Activated CD4-positive, alpha-beta T cell treated with anti-CD3 and anti-CD28 coated beads, Interleukin-2, amount 50 U/mL, for 24 hours (primary cell): Measurements from ENCODE around the gene ERMARD.
"Not testable (repeated sequence)": the region's sequence is repeated elsewhere in the genome, so short reads cannot be mapped to it uniquely, and the experiment has no call there.

ENCODE experiments used
- DNase-seq, 2 donors: peaks; one replicate each; pipeline ENCODE4 v3.0.0-alpha.2; 2020; ENCODE audit warnings: low read depth in 1 of 2, low spot score in 1 of 2

ERMARD gene

DNA sequence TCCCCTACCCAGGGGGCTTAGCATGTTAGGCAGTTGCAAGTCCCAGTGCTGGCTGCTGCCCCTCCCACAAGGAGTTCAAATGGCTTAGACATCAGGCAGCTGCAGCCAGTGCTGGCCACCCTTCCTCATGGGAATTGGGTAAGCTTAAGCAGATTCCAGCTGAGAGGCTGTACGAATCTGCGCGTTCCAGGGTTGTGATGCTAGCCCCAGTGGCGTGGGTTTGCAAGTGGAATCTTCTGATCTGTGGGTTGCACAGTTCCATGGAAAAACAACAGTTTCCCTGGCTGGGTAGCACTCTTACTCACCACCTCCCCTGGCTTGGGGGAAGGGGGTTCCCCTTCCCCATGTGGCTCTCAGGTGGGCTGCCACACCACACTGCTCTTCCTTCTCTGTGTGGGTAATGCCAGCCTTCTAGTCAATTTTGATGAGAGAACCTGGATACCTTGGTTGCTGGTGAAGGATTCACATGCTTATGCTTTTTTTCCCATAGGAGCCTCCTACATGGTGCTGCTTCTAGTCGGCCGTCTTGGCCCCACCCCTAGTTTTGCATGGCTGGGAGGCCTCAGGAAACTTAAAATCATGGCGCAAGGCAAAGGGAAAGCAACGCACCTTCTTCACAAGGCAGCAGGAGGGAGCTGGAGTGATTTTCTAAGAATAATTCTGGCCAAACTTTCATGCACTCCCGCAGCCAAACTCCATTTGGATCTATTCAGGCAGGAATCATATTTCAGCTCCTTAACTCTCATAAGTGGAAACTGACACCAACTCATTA, 13.0 kb upstream of the ERMARD start:
- DNase-seq = no peak

DNA sequence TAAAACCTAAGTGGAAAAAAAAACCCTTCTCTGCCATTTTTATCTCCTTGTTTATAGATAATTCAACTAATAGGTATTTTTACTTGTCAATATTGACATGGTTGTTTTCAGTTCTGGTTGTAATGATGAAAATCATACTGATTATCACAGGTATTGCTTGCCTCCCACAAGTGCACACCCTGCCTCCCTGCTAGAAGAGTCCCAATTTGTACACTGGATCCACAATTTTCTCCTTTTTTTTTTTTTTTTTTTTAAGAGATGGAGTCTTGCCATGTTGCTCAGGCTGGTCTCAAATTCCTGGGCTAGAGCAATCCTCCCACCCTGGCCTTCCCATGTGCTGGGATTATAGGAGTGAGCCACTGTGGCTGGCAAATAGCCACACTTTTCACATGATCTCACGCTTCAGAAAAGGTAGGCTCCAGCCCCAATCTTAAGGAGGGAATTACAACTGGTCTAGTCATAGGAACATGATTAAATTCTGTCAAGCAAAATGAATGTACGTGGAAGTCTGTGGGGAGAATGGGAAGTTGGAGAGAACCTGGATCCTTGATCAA, 12.4 kb upstream of the ERMARD start:
- DNase-seq = no peak

DNA sequence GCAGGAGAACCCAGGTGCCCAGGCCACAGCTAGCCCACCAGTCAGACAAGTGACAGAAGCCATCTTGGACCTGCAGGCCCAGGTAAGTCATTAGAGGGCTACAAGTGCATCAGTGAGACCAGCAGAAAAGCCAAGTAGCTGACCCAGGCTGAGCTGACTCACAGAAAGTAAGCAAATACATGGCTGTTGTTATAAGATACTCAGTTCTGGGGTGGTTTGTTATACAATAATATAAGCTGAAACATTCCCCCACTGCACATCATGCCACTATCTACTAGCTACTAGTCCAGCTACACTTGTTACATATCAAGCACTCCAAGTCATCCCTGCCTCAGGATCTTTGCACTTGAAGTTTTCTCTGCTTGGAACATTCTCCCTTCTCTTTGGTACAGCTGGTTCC, 10.1 kb upstream of the ERMARD start:
- no peak for DNase-seq

DNA sequence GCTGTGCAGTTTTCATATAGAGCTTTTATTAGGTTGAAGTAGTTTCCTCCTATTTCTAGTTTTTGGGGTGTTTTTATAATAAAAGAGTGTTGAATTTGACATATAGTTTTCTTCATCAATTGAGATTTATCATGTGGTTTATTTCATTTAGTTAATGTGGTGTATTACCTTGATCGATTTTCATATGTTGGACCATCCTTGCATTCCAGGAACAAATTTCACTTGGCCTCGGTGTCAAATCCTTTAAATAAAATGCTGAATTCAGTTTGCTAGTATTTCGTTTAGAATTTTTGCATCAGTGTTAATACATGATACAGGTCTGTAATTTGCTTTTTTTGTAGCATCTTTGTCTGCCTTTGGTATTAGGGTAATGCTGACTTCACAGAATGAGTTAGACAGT, 6.0 kb upstream of the ERMARD start:
- DNase-seq = no peak

DNA sequence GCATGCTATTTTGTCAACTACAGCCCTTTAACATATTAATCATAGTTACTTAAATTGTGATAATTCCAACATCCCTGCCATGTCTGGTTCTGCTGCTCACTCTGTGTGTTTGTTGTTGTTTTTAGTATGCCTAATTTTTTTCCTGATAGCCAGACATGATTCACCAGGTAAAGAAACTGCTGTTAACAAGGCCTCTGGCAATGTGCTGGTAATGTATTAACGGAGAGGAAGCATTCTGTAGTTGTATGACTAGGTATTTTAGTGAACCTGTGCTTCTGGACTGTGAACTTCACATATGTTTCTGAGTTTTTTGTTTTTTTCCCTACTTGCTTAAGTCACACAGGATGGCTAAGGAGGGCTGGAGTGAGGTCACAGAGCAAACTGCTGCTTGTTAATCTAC, 4.9 kb upstream of the ERMARD start:
- no peak for DNase-seq

DNA sequence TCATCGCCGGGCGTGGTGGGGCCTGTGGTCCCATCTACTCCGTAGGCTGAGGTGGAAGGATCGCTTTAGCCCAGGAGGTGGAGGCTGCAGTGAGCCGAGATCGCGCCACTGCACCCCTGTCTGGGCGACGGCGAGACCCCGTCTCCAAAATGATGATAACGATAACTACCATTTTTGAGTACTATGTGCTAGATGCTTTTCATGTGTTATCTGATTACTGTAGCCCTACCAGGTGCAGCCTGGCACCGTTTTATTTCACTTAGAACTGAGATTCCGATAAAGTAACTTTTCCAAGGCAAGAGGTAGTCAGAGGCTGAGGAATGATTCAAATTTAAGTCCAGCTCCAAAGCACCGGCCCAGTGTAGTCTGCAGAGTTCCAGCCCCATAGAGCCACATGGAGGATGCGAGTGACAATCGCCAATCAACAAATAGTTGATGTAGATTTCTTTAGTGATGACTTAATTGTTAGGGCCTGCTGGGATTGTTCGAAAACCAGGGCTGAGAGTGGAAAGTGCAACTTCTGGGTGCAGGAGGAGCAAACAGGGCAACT, 727 bp downstream of the ERMARD start:
- DNase-seq = no peak

DNA sequence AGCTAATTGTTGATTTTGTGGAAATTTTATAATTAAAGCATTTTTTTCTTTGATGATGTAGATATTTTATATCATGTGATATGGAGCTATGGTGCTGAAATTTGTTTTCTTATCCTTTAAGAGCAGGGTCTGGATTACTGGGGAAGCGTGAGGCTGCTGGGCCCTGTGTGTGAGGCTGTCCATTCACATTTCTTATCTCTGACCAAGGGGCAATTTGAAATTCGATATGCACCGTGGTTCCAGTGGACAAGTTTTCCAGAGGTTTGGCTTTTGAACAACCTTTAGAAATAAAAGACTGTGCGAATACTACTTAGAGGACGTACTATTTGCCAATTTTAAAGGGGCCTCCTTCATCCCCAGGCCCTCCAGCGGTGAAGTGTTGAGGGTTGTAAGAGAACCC, 3.7 kb downstream of the ERMARD start:
- no peak for DNase-seq

DNA sequence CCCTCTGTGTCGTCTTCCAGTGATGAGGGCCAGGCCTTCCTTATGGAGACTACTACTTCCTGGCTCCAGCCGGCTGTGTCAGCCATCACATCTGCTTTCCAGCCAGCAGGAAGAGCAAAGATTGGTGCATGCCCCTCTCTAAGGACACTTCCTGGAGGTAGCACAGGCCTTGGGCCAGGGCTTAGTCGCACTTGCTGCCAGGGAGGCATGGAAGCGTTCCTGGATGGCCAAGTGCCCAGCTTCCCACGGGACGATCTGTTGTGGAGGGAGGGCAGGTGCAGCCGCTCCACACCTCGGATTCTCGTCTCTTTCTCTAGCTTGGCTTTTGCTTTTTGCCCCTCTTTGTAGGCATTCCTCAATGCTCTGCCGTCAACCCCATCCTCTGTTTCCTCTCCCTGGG, 11.9 kb downstream of the ERMARD start:
- no peak for DNase-seq

DNA sequence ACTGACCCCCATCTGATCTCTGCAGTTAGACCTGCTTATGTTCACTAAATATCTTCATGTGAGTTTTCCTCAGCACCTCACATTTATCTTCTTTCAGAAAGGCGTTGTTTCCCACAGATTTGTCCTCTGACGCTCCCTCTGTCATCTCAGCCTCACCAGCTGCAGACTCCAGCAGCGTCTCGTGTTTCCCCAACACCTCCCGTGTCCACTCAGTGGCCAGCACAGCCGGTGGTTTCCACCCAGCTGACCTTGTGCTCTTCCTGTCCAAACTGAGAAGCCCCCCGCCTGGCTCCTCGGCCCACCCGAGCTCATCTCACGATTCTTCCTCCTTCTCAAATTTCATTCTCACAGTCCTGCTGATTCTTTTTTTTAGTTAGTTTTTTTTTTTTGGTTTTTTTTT, 12.5 kb downstream of the ERMARD start:
- DNase-seq = no peak

DNA sequence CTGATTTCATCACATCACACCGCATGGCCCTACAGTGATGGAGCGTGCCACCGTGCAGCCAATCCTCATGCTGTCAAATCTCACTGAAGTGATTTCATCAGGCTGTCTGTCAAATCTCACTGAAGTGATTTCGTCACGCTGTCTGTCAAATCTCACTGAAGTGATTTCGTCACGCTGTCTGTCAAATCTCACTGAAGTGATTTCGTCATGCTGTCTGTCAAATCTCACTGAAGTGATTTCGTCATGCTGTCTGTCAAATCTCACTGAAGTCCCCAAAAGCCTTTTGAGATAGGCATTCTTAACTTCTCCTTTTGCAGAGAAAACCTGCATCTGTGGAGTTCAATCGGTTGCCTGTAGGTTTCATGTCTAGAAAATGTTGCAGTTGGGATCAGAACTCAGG, 14.4 kb downstream of the ERMARD start:
- not testable (repeated sequence) for DNase-seq

DNA sequence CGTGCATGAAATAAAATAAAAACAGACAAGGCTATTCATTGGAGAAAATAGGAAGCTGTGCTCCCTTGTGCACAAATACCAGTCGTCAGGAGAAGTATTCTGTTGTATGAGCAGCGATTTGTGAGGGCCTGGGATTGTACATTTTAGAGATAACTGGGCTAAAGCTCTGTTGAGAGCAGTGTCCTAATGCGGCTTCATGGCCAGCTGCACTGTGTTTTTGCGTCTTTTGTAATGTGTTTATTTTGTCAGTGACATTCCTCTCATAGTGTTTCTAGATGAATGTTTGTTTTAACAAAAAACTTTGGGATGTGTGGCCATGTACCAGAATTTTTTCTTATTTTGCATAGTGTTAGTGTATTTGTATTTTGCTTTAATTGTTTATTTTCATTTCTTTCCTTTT, 14.8 kb downstream of the ERMARD start:
- no peak for DNase-seq

DNA sequence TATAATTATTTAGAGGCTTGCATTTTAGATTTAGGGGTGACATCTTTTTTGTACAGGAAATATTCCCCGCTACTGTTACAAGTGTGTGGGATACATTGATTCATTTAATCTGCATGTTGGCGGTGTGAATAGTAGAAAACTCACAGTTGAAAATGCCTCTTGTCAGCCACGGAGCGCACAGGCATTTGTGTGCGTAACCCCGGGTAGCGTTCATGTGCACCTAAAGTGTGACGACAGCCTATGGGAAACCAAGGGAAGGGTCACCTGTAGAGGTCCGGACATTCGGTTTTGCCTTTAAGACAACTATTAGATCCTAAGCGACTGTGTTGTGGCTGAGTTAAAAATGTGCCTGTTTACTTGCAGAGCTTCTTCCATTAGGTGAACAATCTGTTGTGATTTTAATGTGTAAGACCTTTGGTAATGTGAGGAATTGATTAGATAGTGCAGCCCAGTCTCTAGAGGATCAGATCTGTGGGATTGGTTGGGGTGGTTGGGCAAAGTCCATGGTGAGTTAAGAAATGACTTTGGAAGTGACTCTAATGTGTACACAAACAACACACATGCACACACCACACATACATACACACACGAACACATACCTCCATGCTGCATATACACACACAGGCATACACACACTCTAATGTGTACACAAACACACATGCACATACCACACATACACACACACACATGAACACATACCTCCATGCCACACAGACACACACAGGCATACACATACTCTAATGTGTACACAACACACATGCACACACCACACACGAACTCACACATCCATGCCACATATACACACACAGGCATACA, 15.7 kb downstream of the ERMARD start:
- DNase-seq = no peak

DNA sequence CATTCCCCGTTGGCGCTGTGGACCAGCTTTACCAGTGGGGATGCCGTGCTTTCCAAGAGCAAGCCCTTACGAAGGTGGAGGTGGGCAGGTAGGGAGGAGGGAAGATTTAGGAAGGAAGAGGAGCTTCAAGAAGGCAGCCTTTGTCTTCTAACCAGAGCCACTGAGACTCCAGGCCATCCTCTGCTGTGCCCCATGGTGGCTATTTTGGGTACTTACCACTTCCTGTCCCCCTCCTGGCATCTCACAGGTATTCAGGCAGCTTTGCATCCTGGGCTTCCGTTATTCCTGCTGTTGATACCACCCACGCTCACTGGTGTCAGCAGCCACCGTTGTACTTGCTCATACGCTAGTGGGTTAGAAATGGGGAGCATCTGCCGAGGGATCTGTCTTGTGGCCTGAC, 22.9 kb downstream of the ERMARD start:
- DNase-seq = no peak

DNA sequence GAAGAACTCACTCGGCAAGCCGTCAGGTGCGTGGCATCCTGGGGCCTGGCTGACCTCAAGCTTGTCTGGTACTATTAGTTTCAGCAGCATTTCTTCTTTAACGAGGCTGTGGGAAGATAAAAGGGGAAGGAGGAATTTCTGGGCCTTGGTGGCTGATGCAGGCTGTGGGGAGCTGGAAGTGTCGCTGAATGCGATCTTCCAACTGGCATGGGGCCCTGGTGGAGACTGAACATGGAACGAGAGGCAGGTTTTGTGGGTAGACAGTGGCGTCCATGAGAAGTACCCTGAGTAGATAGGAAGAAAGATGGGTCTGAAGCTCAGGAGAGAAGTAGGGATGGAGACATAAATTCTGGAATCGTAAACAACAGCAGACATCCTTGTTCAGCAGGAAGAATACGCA, 23.9 kb downstream of the ERMARD start:
- DNase-seq = no peak

DNA sequence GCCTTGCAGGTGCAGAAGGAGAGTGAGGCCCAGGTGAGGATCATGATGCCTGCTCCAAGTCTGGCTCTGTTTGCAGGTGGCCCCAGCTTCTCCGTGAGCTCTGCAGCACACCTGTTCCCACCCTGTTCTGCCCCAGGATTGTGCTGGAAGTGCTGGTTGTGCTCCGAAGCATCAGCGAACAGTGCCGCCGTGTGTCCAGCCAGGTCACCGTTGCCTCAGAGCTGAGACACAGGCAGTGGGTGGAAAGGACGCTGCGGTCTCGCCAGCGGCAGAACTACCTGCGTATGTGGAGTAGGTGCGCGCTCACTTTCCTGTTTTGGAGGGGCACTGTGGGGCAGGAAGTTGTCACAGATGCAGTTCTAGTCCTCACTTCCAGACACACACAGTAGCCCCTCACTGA, 25.0 kb downstream of the ERMARD start:
- DNase-seq = no peak

DNA sequence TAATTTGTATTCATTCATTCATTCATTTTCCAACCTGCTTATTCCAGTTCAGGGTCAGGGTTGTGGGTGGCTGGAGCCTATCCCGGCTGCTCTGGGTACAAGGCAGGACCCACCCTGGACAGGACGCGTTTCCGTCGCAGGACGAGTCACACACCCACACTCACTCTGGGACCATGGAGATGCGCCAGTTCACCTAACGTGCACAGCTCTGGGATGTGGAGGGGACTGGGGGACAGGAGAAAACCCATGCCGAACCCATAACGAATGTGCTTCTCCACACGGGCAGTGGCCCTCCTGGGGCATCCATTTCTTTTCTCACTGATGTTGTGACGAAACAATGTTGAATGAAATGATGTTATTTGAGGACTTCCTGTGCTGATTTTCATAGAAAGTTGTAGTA, 26.5 kb downstream of the ERMARD start:
- DNase-seq = no peak

DNA sequence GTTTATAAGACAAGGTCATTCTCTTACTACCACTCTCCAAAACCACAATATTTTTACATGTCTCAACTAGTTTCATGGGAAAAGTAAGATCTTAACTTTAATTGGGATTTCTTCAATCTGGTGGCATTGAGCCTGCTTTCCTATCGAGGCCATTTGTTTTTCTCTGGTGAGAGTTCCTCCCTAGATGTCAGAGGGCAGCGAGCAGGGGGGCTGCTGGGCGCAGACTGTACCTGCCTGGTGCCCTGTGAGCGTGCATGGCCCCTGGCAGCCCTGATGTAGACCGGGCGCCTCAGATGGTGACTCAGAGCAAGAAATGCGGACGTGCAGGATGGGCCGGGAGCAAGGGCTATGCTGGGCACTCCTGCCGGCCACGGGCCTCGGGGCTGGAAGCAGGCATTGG, 27.2 kb downstream of the ERMARD start:
- DNase-seq = no peak

DNA sequence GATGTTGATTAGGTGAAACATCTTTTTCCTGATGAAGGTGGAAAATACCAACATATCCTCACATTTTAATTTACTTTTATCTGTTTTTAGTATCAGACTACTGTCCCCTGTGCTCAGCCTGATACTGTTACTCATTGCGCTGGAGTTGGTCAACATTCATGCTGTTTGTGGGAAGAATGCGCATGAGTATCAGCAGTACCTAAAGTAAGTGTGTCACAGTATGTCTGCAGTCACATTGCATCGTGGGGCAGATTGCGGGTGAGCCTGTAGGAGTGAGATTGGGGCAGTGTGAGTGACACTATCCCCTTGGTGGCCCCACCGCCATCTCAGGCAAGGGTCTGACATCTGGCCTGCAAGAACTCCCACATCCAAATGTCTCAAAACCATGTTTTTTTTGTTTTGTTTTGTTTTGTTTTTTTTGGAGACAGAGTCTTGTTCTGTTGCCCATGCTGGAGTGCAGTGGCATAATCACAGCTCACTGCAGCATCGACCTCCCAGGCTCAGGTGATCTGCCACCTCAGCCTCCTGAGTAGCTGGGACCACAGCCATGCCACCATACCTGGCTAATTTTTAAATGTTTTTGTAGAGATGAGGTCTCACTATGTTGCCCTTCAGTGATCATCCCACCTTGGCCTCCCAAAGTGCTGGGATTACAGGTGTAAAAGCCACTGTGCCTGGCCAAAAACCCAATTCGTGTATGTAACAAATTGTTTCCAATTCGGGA, 27.8 kb downstream of the ERMARD start:
- no peak for DNase-seq

DNA sequence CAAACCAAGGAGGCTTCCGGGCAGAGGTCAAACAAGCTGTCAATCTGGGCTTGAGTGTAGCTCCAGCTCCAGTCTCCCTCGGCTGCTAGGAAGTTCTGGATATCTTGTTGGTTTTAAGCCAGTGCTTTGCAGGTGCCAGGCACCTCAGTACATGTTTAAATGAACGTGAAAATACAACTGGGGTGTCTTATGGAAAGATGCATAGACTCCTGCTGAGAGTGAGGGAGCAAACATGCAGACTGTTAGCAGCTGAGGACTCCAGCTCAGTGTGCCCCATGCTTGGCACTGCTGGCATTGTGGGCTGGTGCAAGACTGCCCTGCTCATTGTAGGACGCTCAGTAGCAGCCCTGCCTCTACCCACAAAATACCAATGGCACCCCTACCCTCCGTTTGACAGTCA, 28.5 kb downstream of the ERMARD start:
- DNase-seq = no peak

DNA sequence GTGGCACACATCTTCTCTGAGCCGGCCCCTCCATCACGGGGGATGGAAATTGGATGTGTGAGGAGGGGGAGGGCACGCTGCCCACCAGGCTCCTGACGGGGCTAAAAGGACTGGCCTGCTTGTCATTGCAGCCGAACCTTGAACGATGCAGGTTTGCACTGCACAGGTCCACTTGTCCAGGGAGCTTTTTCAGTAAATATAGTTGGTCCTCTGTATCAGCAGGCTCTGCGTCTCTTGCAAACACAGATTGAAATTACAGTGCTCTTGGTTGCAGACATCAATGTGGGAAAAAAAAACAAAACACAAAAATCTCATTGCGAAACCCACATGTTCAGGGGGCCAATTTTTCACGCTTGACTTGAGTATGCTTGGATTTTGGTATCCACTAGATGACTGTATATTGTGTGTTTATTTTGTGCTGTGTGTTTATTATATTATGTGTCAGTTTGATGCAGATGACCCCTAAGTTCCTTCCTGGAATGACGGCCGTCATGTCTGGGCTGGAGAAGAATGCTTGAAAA, 29.2 kb downstream of the ERMARD start:
- no peak for DNase-seq

DNA sequence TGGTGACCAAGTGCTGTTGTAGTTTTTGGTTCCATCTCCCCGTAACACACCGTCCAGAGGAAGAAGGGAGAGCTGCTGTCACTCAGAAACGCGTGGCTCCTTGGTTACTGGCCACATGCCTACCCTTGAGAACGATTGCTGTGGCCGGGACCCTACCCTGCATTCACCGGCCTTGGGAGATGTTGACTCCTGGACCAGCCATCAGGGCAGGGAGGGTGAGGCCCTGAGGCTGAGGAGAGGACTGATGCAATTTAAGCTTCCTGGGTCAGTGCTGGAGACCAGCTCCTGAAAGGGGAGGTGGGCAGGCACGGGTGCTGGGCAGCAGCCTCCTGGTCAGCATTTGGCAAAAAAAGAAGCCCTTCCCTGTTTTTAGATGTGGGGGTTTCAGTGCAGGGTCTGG, 31.5 kb downstream of the ERMARD start:
- DNase-seq = no peak
